ENCODE results near the gene SAAL1. TPM values are rescaled to one million over a fixed set of nuclear protein-coding genes. Genes with fewer than 3 reads are reported as not detected.

SAAL1 gene
- total RNA-seq, 1 experiment from 2014 or later: 19.5 TPM

GRCh38 chr11:18036456-18036855 is 69.4 kb downstream of the SAAL1 start:
- ATAC-seq: no peak
- Histone ChIP-seq H3K4me3 (ENCODE audit: low read depth in 2 of 2, low read length in 2 of 2) (no peak overlapping the region), H3K9me3 (ENCODE audit: control insufficient read depth, insufficient read depth, low read depth, low read length) (no peaks in the 10 kb centered on the region), H3K36me3 (ENCODE audit: control insufficient read depth, insufficient read depth, low read length) (no peaks in the 10 kb centered on the region), H3K4me1 (ENCODE audit: control insufficient read depth, insufficient read depth, low read length) (no peaks in the 10 kb centered on the region), H3K27ac (ENCODE audit: low read length) (no peak overlapping the region), H3K27me3 (ENCODE audit: control insufficient read depth, insufficient read depth, low read length) (peaks cover 28% of the 10 kb centered on the region)
- ChIA-PET CTCF (no interaction called here), POLR2A (interaction anchor here (0.7 kb wide), 1 partner anchor 633 kb away, joined by 3 read pairs; no protein-coding TSS in a partner anchor)
- DNase-seq (ENCODE audit: low read depth, low spot score): no peak
- no TSS peak for BruUV-seq (replicated peaks)
- intact Hi-C loops (cut with micrococcal nuclease; ENCODE audit: unreplicated experiment) (no loop called here), in situ Hi-C loops (cut with HindIII; ENCODE audit: low pct_unique_long_range_greater_than_20kb, low sequenced_read_pairs) (no loop called here)
- TF ChIP-seq SIN3A (IDR thresholded peaks at IDR 0.05; ENCODE audit: borderline replicate concordance, insufficient read depth, low read depth, low read length) (no peak), POLR2AphosphoS5 (IDR thresholded peaks at IDR 0.05; ENCODE audit: low read depth, low read length) (no peak), TCF7L2 (IDR thresholded peaks at IDR 0.05; ENCODE audit: low read depth, low read length) (no peak), CTCF (IDR thresholded peaks at IDR 0.05) (no peak)
- TF ChIP-seq, protein P1, sequence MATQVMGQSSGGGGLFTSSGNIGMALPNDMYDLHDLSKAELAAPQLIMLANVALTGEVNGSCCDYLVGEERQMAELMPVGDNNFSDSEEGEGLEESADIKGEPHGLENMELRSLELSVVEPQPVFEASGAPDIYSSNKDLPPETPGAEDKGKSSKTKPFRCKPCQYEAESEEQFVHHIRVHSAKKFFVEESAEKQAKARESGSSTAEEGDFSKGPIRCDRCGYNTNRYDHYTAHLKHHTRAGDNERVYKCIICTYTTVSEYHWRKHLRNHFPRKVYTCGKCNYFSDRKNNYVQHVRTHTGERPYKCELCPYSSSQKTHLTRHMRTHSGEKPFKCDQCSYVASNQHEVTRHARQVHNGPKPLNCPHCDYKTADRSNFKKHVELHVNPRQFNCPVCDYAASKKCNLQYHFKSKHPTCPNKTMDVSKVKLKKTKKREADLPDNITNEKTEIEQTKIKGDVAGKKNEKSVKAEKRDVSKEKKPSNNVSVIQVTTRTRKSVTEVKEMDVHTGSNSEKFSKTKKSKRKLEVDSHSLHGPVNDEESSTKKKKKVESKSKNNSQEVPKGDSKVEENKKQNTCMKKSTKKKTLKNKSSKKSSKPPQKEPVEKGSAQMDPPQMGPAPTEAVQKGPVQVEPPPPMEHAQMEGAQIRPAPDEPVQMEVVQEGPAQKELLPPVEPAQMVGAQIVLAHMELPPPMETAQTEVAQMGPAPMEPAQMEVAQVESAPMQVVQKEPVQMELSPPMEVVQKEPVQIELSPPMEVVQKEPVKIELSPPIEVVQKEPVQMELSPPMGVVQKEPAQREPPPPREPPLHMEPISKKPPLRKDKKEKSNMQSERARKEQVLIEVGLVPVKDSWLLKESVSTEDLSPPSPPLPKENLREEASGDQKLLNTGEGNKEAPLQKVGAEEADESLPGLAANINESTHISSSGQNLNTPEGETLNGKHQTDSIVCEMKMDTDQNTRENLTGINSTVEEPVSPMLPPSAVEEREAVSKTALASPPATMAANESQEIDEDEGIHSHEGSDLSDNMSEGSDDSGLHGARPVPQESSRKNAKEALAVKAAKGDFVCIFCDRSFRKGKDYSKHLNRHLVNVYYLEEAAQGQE (IDR thresholded peaks at IDR 0.05; ENCODE audit: insufficient read depth in 1 of 2, low read depth in 2 of 2, low read length in 1 of 2): no peak

Other genes starting within 250 kb of the SAAL1 start
- 35.5 TPM for gene SERGEF, start 93.0 kb downstream of the SAAL1 start, total RNA-seq (2021; ENCODE audit: unreplicated experiment)
- 0.05 TPM for gene TPH1, start 59.8 kb downstream of the SAAL1 start, total RNA-seq (2021; ENCODE audit: unreplicated experiment)
- not detected for gene MRGPRX3, start 26.5 kb upstream of the SAAL1 start, total RNA-seq (2021; ENCODE audit: unreplicated experiment)
- gene MRGPRX4, start 66.8 kb upstream of the SAAL1 start, total RNA-seq (2021; ENCODE audit: unreplicated experiment): not detected
- not detected for gene SAA4, start 130.7 kb upstream of the SAAL1 start, total RNA-seq (2021; ENCODE audit: unreplicated experiment)
- 4.0 TPM for gene SAA2, start 142.6 kb upstream of the SAAL1 start, total RNA-seq (2021; ENCODE audit: unreplicated experiment)
- gene SAA1, start 160.2 kb upstream of the SAAL1 start, total RNA-seq (2021; ENCODE audit: unreplicated experiment): 7.9 TPM
- gene HPS5, start 216.1 kb upstream of the SAAL1 start, total RNA-seq (2021; ENCODE audit: unreplicated experiment): 27.7 TPM
- gene GTF2H1, start 216.5 kb upstream of the SAAL1 start, total RNA-seq (2021; ENCODE audit: unreplicated experiment): 60.6 TPM

Data from Panc1 (cell line).